ENCODE measurements around the gene CD81. TPM values are rescaled to one million over a fixed set of nuclear protein-coding genes. Genes with fewer than 3 reads are reported as not detected.

Gene CD81
- total RNA-seq, 1 donor from 2014 or later = 183 TPM

GRCh38 chr11:2378527-2379210 lies 1.6 kb downstream of the CD81 start:
- peak overlapping the region; percentile 83 for H3K4me3 ChIP-seq (ENCODE audit: low read depth, low read length)
- no peak for DNase-seq (ENCODE audit: low read depth)
- TF ChIP-seq, protein P1, sequence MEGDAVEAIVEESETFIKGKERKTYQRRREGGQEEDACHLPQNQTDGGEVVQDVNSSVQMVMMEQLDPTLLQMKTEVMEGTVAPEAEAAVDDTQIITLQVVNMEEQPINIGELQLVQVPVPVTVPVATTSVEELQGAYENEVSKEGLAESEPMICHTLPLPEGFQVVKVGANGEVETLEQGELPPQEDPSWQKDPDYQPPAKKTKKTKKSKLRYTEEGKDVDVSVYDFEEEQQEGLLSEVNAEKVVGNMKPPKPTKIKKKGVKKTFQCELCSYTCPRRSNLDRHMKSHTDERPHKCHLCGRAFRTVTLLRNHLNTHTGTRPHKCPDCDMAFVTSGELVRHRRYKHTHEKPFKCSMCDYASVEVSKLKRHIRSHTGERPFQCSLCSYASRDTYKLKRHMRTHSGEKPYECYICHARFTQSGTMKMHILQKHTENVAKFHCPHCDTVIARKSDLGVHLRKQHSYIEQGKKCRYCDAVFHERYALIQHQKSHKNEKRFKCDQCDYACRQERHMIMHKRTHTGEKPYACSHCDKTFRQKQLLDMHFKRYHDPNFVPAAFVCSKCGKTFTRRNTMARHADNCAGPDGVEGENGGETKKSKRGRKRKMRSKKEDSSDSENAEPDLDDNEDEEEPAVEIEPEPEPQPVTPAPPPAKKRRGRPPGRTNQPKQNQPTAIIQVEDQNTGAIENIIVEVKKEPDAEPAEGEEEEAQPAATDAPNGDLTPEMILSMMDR (conservative IDR thresholded peaks at IDR 0.05; ENCODE audit: low read depth, low read length) = no peak

- TF ChIP-seq, protein P1 (conservative IDR thresholded peaks at IDR 0.05; ENCODE audit: low read depth, low read length) = no peak
- no peak for DNase-seq (ENCODE audit: low read depth)
- H3K4me3 ChIP-seq (ENCODE audit: low read depth, low read length) = peak overlapping the region; percentile 11
These were observed 2.5 kb downstream of the CD81 start for GRCh38 chr11:2379466-2380174.

- TF ChIP-seq, protein P1 (conservative IDR thresholded peaks at IDR 0.05; ENCODE audit: low read depth, low read length) = no peak
- no peak overlapping the region for H3K4me3 ChIP-seq (ENCODE audit: low read depth, low read length)
- DNase-seq (ENCODE audit: low read depth) = no peak
These were observed 3.3 kb downstream of the CD81 start for GRCh38 chr11:2380396-2380795.

- TF ChIP-seq, protein P1 (conservative IDR thresholded peaks at IDR 0.05; ENCODE audit: low read depth, low read length) = no peak
- no peak overlapping the region for H3K4me3 ChIP-seq (ENCODE audit: low read depth, low read length)
- DNase-seq (ENCODE audit: low read depth) = no peak
These were observed 3.8 kb downstream of the CD81 start for GRCh38 chr11:2380807-2381350.

DNA sequence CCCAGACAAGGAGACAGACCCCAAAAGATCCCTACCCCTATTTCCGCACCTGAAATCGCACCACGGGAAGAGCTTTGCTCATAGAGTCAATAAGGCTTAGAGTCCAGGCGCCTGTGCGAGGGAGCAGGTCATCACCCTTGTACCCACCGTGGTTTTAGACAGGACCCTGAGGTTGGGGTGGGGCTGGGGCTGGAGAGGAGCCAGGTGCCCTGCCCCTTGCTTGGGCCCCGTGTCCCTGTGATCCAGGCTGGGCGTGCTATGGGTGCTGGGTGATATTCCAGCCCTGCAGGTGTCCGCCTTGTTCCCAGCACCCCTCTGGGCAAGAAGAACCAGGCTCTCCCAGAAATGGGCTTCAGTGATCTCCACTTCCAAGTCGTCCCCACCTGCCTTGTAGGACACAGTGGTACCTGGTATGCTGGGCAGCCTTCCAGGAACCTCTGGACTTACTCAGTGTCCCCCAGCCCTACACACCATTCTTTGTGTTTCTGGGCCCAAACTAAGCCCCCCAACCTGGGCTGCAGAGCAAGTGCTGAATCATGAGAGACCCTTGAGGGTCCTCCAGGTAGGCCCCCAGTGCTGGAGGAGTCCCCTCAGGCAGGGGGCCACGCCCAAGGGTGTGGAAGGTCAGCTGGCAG lies 4.5 kb downstream of the CD81 start:
- no peak for DNase-seq (ENCODE audit: low read depth)
- H3K4me3 ChIP-seq (ENCODE audit: low read depth, low read length) = no peak overlapping the region
- TF ChIP-seq, protein P1 (conservative IDR thresholded peaks at IDR 0.05; ENCODE audit: low read depth, low read length) = no peak

DNA sequence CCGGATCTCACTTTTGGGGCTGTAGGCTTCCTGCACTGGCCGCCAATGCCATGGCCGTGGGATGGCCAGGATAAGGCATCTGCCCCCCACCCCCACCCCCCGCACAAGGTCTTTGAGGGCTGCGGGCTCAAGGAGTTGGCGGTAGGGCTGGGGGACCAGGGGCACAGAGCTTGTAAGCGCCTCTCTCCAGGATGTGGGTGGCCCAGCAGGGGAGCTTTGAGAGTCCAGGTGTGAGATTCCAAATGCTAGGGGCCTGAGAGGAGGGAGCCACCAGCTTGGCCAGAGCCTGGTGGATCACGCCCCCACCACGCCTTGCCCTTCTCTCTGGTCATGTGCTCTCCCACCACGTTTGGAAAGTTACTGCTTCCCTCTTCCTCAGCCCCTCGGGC lies 5.0 kb downstream of the CD81 start:
- TF ChIP-seq, protein P1 (conservative IDR thresholded peaks at IDR 0.05; ENCODE audit: low read depth, low read length) = no peak
- no peak for DNase-seq (ENCODE audit: low read depth)
- H3K4me3 ChIP-seq (ENCODE audit: low read depth, low read length) = no peak overlapping the region

All from epithelial cell of proximal tubule (primary cell).